Measurements from ENCODE around the gene PRPS2.

- no peak for TF ChIP-seq CTCF (IDR thresholded peaks at IDR 0.05; ENCODE audit: low read depth, low read length)
- TF ChIP-seq, protein P1, sequence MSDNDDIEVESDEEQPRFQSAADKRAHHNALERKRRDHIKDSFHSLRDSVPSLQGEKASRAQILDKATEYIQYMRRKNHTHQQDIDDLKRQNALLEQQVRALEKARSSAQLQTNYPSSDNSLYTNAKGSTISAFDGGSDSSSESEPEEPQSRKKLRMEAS (IDR thresholded peaks at IDR 0.05; ENCODE audit: low read depth, low read length): no peak
- no peak for TF ChIP-seq POLR2A (IDR thresholded peaks at IDR 0.05; ENCODE audit: extremely low read depth, insufficient read length)
- TF ChIP-seq MYC (IDR thresholded peaks at IDR 0.05; ENCODE audit: low read depth, low read length): no peak
These were observed 43.8 kb upstream of the PRPS2 start for GRCh38 chrX:12747433-12747832.

Measured in NB4 (cell line).